Fibroblast of the aortic adventitia (primary cell): ENCODE results near the gene KAT6B. TPM values are rescaled to one million over a fixed set of nuclear protein-coding genes. Genes with fewer than 3 reads are reported as not detected.

ENCODE experiments used
- DNase-seq: peaks from one replicate; pipeline ENCODE4 v3.0.0-alpha.2; 2010; ENCODE audit warnings: low read depth
- H3K4me3 ChIP-seq: 2 replicates; pipeline ENCODE4 v1.5.1; 2011; ENCODE audit warnings: low read depth, mild to moderate bottlenecking, control low read depth, low read length, moderate library complexity
- total RNA-seq: library from RNA; depleted of rRNA; stranded (reverse); fragments of >200 nt; gene quantifications from 2 replicates; pipeline ENCODE4 v1.2.3, GENCODE V29; 2012; ENCODE audit warnings: low replicate concordance
- TF ChIP-seq, protein P1 (sequence below): IDR thresholded peaks from 2 replicates; pipeline ENCODE4 v1.5.1; 2011; ENCODE audit warnings: mild to moderate bottlenecking, low read length, control low read depth, inconsistent platforms; ENCODE audit not compliant: insufficient read depth

The KAT6B gene
- total RNA-seq, 1 donor = 38.9 TPM

GRCh38 chr10:74827694-74828093, 1.3 kb downstream of the KAT6B start:
- peak overlapping the region; percentile 85 for H3K4me3 ChIP-seq
- TF ChIP-seq, protein P1, sequence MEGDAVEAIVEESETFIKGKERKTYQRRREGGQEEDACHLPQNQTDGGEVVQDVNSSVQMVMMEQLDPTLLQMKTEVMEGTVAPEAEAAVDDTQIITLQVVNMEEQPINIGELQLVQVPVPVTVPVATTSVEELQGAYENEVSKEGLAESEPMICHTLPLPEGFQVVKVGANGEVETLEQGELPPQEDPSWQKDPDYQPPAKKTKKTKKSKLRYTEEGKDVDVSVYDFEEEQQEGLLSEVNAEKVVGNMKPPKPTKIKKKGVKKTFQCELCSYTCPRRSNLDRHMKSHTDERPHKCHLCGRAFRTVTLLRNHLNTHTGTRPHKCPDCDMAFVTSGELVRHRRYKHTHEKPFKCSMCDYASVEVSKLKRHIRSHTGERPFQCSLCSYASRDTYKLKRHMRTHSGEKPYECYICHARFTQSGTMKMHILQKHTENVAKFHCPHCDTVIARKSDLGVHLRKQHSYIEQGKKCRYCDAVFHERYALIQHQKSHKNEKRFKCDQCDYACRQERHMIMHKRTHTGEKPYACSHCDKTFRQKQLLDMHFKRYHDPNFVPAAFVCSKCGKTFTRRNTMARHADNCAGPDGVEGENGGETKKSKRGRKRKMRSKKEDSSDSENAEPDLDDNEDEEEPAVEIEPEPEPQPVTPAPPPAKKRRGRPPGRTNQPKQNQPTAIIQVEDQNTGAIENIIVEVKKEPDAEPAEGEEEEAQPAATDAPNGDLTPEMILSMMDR = no peak
- no peak for DNase-seq

DNA sequence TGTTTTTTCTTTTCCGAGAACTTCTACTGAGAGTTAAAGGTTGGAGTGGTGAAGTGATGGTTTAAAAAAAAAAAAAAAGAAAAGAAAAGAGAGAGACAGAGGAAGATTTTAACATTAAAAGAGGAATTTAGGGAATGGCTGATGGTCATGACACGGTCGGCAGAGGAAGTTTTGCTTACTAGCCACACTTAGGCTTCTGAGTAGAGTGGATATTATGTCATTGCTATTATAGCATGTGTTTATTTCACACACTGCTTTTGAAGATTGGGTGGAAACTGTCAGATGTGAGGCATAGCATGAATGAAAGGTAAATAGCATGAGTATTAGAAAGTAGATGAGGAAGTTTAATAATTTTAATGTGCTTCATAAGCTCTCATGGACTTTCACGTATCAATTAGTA, 2.5 kb downstream of the KAT6B start:
- TF ChIP-seq, protein P1 = no peak
- DNase-seq = no peak
- no peak overlapping the region for H3K4me3 ChIP-seq

GRCh38 chr10:74831518-74832120, 5.2 kb downstream of the KAT6B start:
- no peak overlapping the region for H3K4me3 ChIP-seq
- no peak for DNase-seq
- TF ChIP-seq, protein P1 = no peak

DNA sequence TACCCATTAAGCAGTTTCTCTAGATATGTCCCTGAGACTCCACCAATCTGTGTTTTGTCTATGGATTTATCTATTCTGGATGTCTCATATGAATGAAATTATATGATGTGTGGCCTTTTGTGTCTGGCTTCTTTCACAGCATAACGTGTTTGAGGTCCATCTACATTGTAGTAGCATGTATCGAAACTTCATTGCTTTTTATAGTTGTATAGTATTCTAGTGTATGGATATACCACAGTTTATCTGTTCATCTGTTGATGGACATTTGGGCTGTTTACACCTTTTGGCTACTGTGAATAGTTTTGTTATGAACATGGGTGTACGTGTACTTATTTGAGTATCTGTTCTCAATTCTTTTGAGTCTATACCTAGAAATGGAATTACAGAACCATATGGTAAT, 9.6 kb downstream of the KAT6B start:
- H3K4me3 ChIP-seq = no peak overlapping the region
- TF ChIP-seq, protein P1 = no peak
- no peak for DNase-seq

- no peak overlapping the region for H3K4me3 ChIP-seq
- no peak for DNase-seq
- TF ChIP-seq, protein P1 = no peak
Observed at GRCh38 chr10:74836877-74837276, 10.5 kb downstream of the KAT6B start.

DNA sequence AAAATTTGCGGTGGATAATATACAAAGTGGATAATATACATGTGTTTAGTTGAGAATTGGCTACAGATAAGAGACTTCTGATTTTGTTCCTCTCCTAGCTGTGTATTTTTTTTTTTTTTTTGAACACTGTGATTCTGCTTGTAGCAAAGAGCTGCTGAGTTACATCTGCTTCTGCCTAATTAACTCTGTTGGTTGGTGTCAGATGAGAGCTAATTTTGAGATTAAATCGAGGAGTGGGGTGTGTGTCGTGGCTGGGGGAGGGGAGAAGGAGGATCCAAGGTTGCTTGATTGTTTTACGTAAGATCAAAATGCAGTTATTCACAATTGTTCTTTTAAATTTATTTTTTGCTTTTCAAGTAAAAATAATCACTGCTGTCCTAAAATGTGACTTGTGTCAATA, 11.3 kb downstream of the KAT6B start:
- TF ChIP-seq, protein P1 = no peak
- H3K4me3 ChIP-seq = no peak overlapping the region
- no peak for DNase-seq

DNA sequence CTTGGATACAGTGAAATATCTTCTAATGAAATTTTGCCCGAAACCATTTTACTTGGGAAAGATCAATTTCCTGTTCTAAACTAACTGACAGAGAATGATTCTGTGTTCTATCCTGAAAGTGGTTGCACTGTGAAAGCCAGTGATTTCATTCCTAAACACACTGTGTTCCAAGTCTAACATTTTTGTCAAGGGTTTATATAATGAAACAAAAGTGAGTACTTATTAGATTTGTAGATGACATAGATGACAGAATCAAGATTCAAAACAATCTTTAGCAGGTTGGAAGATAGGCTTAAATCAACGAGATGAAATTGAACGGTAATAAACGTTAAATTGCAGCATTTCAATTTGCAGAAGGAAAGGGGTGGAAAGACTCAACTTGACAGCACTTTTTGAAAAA, 13.3 kb downstream of the KAT6B start:
- DNase-seq = no peak
- H3K4me3 ChIP-seq = no peak overlapping the region
- TF ChIP-seq, protein P1 = no peak
